Cardiac fibroblast (primary cell): ENCODE results near the gene PFKL.

Experiments
- DNase-seq, 2 donors: peaks; one replicate each; pipeline versions ENCODE4 v3.0.0 to v3.0.0-alpha.2; 2010; ENCODE audit warnings: low read depth in 2 of 2
- H3K4me3 ChIP-seq, 2 donors: replicated peaks in 1 of 2; 1 replicate in 1 of 2; 2 replicates in 1 of 2; pipeline ENCODE4 v1.5.1; 2011; ENCODE audit warnings: low read depth in 2 of 2, low read length in 2 of 2, mild to moderate bottlenecking in 2 of 2, moderate library complexity in 1 of 2
- TF ChIP-seq, protein P1 (sequence below): IDR thresholded peaks from one replicate; pipeline ENCODE4 v1.5.1; 2011; ENCODE audit warnings: low read depth, mild to moderate bottlenecking, low read length, inconsistent platforms

The PFKL gene

DNA sequence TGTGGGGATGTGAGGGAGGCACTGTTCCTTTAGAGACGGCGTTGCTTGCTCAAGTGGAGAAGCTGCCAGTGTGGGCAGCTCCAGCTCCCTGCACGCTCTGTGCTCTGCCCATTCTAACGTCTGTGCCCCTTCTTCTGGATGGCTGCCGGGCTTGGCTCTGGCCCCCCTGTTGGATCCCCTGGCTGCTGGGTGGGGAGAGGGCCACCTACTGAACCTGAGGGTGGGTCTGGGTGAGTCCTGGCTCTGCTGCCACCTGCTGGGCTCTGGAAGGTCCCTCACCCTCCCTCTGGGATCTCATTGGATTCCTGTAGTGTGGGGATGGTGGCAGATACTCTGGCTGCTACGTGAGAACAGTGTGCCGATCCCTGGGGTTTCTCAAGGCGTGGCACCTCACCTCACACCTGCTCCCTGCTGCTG is 5.0 kb downstream of the PFKL start:
- TF ChIP-seq, protein P1, sequence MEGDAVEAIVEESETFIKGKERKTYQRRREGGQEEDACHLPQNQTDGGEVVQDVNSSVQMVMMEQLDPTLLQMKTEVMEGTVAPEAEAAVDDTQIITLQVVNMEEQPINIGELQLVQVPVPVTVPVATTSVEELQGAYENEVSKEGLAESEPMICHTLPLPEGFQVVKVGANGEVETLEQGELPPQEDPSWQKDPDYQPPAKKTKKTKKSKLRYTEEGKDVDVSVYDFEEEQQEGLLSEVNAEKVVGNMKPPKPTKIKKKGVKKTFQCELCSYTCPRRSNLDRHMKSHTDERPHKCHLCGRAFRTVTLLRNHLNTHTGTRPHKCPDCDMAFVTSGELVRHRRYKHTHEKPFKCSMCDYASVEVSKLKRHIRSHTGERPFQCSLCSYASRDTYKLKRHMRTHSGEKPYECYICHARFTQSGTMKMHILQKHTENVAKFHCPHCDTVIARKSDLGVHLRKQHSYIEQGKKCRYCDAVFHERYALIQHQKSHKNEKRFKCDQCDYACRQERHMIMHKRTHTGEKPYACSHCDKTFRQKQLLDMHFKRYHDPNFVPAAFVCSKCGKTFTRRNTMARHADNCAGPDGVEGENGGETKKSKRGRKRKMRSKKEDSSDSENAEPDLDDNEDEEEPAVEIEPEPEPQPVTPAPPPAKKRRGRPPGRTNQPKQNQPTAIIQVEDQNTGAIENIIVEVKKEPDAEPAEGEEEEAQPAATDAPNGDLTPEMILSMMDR: peak; percentile 67
- DNase-seq: peak; percentile 48 to 52
- no peak overlapping the region for H3K4me3 ChIP-seq

DNA sequence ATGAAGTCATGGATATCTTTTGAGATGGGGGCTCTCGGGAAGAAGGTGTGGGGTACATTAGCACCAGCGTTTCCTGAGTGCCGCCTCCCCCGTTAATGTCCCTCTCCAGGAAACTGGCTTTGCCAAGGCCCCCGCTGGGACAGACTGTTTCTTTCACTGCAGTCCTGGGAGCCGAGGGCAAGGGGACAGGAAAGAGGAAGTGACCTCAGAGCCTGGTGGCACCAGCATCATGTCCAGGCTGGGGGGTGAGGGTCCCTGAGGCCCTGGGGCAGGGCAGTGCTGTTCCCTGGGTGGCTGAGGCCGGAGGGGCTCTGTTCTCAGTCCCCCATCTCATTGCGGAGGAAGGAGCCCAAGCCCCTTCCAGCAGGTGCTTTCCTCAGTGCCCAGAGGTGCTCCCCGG is 5.8 kb downstream of the PFKL start:
- no peak overlapping the region for H3K4me3 ChIP-seq
- no peak for DNase-seq
- TF ChIP-seq, protein P1: no peak

DNA sequence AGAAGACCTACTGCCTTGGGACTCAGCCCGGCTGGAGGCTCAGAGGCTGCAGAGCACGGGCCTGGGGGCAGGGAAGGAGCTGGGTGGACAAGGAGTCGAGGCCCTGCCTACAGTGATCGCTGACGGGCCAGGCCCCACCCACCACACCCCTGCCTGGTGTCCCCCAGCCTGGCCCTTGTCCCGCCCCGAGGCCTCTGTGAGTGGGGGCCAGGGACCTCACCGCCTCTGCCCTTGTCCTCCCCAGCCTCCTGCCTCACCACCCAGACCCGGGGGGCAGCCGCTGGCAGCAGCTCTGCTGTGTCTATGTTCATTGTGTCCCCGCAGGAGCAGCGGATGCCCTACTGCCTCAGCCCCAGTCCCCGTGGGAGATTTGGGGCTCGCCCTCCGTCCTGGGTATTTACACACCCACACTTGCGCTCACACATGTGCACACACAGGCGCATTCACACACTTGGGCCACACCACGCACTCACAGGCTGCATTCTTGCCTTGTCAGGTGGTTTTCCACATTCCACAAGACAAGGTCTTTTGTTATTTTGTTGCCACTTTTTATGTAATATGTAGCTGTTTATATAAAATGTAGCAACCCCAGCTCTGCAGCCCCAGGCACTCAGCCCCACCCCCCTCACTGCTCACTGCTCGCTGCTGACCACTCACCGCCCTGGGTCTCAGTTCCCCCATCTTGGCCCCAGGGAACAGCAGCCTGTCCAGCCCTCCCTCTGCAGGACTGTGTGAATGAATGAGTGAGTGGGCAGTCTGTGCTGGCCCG is 7.3 kb downstream of the PFKL start:
- TF ChIP-seq, protein P1: no peak
- H3K4me3 ChIP-seq: no peak overlapping the region

DNA sequence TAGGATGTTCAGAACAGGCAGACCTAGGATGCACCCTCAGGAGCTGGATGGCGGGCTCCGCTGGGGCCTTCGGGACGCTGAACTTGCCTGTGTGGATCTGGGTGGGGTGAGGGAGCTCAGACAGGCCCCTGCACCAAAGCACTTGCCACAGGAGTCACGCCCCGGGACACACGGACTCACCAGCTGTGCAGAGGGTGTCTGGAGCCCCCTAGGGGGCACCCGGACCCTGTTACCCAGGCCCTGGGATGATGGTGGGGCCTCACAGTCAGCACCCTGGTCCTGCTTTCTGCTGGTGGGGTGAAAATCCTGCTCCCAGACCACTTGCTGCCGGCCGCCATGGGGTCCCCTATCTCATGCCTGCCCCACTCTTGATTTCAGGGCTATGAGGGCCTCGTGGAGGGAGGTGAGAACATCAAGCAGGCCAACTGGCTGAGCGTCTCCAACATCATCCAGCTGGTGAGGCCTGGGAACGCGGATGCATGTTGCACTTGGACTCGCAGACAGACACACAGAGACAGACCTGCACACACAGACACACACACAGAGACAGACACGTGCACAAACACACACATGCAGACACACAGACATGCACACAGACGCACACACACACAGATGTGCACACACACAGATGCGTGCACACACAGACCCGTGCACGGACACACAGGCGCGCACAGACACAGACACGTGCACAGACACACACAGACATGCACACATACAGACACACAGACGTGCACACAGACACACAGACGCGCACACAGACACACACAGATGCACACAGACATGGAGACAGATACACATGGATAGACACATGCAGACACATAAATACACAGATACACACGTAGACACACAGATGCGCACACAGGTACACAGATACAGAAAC is 11.0 kb downstream of the PFKL start:
- TF ChIP-seq, protein P1: no peak
- no peak for DNase-seq
- no peak overlapping the region for H3K4me3 ChIP-seq

More for the DNA sequence above, 7.3 kb downstream of the PFKL start:
- no peak for DNase-seq

DNA sequence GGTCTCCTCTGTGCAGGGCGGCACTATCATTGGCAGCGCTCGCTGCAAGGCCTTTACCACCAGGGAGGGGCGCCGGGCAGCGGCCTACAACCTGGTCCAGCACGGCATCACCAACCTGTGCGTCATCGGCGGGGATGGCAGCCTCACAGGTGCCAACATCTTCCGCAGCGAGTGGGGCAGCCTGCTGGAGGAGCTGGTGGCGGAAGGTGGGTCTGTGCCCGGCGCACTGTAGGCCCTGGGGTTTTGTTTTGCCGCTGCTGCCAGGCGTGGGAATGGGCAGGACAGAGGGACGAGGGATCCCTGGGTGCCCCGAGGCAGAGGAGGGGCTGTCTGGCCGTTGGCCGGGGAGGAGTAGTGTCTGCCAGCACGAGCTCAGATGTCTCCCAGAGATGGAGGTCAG is 12.2 kb downstream of the PFKL start:
- no peak for DNase-seq
- TF ChIP-seq, protein P1: no peak
- no peak overlapping the region for H3K4me3 ChIP-seq

DNA sequence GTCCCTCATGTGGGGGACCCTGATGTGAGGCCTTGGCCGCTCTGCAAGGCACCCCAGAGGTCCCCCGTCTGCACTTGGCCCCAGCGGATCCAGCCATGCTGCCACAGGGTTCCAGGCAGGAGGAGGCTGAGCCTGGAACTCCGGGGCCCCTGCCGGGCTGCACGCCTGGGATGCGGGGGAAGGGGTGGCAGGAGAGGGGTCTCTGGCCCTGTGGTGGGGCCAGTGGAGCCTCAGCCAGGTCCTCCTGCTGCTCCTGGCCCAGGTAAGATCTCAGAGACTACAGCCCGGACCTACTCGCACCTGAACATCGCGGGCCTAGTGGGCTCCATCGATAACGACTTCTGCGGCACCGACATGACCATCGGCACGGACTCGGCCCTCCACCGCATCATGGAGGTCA is 12.9 kb downstream of the PFKL start:
- TF ChIP-seq, protein P1: no peak
- no peak for DNase-seq
- no peak overlapping the region for H3K4me3 ChIP-seq
